ENCODE measurements around the gene BBLN.

Gene BBLN

DNA sequence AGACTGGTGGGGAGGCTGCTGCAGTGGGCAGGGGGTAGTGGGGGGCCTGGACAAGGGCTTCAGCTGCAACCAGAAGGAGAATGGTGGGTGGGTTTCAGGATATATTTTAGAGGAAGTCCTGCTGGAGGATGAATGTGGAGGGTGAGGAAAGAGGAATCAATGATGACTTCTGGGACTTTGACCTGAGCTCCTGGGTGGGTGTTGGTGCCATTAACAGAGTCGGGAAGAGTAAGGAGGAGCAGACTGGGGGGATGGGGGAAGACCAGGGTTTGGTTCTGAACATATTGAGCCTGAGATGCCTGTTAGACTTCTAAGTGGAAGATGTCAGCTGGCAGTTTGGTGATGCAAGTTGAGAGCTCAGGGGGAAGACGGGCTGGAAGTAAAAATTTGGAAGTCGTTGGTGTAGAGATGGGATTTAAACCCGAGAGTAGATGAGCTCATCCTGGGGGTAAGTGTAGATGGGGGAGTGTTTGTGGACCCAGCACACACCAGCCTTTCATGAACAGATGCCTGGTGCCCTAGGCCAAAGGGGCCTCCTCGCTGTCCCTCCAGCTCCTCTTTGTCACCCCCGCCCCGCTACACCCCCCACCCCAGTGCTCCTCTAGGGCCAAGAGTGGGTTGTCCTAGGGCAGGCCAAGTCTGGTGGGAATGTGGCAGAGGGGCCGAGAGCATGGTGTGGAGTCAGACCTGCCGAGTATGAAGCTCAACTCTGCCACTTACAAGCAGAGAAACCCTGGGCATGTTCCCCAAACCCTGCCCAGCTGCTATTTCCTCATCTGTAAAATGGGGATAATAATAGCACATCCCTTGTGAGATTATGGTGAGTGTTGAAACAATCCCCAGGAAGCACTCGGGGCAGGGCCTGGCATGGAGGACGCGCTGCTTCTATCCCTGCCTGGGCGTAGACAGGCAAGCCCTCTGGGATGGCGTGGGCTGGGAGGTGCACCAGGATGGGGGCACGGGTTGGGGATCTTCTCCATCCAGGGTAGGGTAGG, 47.1 kb downstream of the BBLN start:
- TF ChIP-seq, protein P1, sequence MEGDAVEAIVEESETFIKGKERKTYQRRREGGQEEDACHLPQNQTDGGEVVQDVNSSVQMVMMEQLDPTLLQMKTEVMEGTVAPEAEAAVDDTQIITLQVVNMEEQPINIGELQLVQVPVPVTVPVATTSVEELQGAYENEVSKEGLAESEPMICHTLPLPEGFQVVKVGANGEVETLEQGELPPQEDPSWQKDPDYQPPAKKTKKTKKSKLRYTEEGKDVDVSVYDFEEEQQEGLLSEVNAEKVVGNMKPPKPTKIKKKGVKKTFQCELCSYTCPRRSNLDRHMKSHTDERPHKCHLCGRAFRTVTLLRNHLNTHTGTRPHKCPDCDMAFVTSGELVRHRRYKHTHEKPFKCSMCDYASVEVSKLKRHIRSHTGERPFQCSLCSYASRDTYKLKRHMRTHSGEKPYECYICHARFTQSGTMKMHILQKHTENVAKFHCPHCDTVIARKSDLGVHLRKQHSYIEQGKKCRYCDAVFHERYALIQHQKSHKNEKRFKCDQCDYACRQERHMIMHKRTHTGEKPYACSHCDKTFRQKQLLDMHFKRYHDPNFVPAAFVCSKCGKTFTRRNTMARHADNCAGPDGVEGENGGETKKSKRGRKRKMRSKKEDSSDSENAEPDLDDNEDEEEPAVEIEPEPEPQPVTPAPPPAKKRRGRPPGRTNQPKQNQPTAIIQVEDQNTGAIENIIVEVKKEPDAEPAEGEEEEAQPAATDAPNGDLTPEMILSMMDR (IDR thresholded peaks at IDR 0.05) = no peak
- intact Hi-C loops (cut with DNase I; ENCODE audit: low total_unique reads) = no loop called here
- H3K27me3 ChIP-seq = peaks cover 4 to 40% of the 10 kb centered on the region in 2 donors
- H3K4me3 ChIP-seq = no peak overlapping the region
- no peak overlapping the region for H3K27ac ChIP-seq
- H3K36me3 ChIP-seq = no peaks in the 10 kb centered on the region
- peaks cover 0 to 21% (median 14%) of the 10 kb centered on the region in 4 donors for H3K4me1 ChIP-seq
- no peaks in the 10 kb centered on the region for H3K9me3 ChIP-seq
- DNase-seq = no peak

DNA sequence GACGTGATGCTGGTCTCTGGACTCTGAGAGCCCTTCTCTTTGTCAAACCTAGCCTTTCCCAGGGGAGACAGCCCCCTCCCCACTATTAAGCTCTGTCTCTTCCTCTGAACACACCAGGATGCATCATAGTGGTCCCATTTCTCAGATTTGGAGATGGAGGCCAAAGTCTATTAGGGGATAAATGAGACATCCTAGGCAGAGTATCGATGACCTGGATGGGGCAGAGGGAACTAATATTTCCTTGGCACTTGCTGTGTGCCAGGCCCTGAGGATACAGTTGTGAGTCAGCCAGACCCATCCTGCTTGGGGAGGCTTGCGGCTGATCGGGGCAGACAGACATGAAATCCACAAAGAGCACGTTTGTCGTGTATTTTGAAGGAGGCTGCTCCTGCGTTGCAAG, 48.3 kb downstream of the BBLN start:
- TF ChIP-seq, protein P1 (IDR thresholded peaks at IDR 0.05) = no peak
- H3K4me3 ChIP-seq = no peak overlapping the region
- no peaks in the 10 kb centered on the region for H3K36me3 ChIP-seq
- intact Hi-C loops (cut with DNase I; ENCODE audit: low total_unique reads) = no loop called here
- peaks cover 0 to 14% (median 10%) of the 10 kb centered on the region in 4 donors for H3K4me1 ChIP-seq
- peaks cover 4 to 42% of the 10 kb centered on the region in 2 donors for H3K27me3 ChIP-seq
- no peaks in the 10 kb centered on the region for H3K9me3 ChIP-seq
- DNase-seq = no peak
- no peak overlapping the region for H3K27ac ChIP-seq

DNA sequence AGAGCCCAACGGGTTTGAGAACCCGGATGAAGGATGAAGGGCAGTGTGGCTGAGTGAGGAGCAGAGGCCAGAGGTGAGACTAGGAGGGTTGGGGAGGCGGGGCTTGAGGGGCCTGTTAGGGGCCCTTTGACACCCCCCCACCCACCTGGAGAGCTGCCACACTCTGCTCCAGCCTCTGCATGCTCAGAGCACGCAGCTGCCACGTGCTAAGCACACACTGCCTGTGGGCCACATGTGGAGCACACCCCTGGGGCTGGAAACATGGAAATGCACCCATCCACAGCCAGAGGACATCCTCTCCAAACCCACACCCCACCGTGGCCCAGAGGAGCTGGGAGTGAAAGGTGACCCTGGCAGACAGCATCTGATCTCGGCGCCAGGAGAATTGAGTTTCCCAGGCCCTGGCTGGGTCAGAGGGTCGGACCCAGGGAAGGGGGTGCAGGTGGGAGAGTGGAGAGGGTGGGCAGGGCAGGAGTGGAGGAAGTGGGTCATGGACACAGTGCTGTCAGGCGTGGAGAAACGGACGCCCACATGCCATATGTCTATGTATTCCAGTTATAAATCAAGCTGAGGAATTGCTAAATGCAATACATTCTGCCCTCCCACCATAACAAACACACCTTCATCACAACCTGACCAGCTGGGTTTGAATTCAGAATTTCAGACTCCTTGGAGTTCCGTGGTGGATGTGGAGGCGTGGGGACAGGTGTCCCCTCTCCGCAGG, 49.0 kb downstream of the BBLN start:
- TF ChIP-seq, protein P1 (IDR thresholded peaks at IDR 0.05) = no peak
- DNase-seq = no peak
- peaks cover 0 to 7% (median 4%) of the 10 kb centered on the region in 4 donors for H3K4me1 ChIP-seq
- no peak overlapping the region for H3K27ac ChIP-seq
- no peak overlapping the region for H3K4me3 ChIP-seq
- no peaks in the 10 kb centered on the region for H3K9me3 ChIP-seq
- intact Hi-C loops (cut with DNase I; ENCODE audit: low total_unique reads) = no loop called here
- H3K36me3 ChIP-seq = no peaks in the 10 kb centered on the region
- H3K27me3 ChIP-seq = peaks cover 0 to 41% of the 10 kb centered on the region in 2 donors

DNA sequence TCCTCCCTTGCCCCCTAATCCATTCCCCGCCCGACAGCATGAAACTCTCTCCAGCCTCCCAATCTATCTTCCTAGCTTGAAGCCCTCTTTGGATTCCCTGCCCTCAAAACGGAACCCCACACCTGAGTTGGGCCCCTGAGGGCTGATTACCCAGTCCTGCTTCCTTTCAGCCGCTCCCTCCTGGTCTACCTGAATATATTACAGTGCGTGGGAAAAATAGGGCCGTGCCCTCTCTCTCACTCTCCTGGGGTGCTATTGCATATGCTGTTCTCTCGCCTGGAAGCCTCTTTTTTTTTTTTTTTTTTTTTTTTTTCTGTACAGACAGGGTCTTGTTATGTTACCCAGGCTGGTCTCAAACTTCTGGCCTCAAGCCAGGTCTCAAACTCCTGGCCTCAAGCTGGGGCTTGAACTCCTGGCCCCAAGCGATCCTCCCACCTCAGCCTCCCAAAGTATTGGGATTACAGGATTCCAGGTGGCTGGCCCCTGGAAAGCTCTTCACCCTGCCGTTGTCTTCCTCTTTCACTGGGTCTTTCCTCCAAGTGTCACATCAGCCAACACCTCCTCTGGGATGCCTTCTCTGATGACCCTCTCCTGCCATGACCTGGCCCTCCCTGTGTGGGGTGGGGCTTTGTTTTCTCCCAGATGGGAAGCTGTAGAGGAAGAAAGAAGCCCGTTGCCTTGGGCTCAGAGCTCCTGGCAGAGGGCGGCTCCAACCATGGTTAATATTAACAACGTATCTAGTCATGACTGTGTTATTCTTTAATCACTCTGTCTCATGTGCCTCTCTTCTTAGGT, 51.3 kb downstream of the BBLN start:
- Histone ChIP-seq H3K27ac (no peak overlapping the region), H3K36me3 (no peaks in the 10 kb centered on the region), H3K9me3 (no peaks in the 10 kb centered on the region), H3K4me3 (no peak overlapping the region), H3K4me1 (peaks cover 0 to 4% (median 0%) of the 10 kb centered on the region in 4 donors), H3K27me3 (peaks cover 0 to 23% of the 10 kb centered on the region in 2 donors)
- TF ChIP-seq, protein P1 (IDR thresholded peaks at IDR 0.05) = no peak
- no peak for DNase-seq
- intact Hi-C loops (cut with DNase I; ENCODE audit: low total_unique reads) = no loop called here

DNA sequence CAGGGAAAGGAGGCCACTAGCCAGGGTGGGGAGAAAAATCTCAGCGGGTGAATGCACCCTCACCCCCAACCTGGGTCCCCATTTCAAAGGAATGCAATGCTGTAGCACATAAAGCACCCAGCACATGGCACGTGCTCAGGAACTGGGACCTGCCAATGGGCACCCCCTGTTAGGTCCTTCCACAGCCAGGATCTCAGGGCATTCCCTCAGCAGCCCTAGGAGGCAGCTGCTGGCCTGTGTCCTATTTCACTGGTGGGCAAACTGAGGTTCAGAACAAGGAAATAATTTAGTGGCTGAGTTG, 51.9 kb downstream of the BBLN start:
- intact Hi-C loops (cut with DNase I; ENCODE audit: low total_unique reads) = no loop called here
- Histone ChIP-seq H3K4me1 (peaks cover 0 to 4% (median 0%) of the 10 kb centered on the region in 4 donors), H3K27ac (no peak overlapping the region)

More for the DNA sequence above, 51.9 kb downstream of the BBLN start:
- Histone ChIP-seq H3K36me3 (no peaks in the 10 kb centered on the region), H3K9me3 (no peaks in the 10 kb centered on the region), H3K4me3 (no peak overlapping the region), H3K27me3 (peaks cover 0 to 22% of the 10 kb centered on the region in 2 donors)
- TF ChIP-seq, protein P1 (IDR thresholded peaks at IDR 0.05) = no peak
- no peak for DNase-seq

Data from tibial artery (tissue), 4 donors.